Endothelial cell (in vitro differentiated cells): Measurements from ENCODE around the gene HELZ2. TPM values are rescaled to one million over a fixed set of nuclear protein-coding genes. Genes with fewer than 3 reads are reported as not detected.
A peak's percentile ranks its signal among the peaks of the same experiment; 100 is the strongest.

Experiments used
- DNase-seq: peaks from one replicate; pipeline ENCODE4 v3.0.0; 2021; ENCODE audit warnings: low spot score
- H3K27ac Mint-ChIP-seq: one replicate; pipeline ENCODE4 v1.8.0; 2021; ENCODE audit warnings: mixed read lengths, inconsistent platforms; ENCODE audit not compliant: unreplicated experiment
- H3K27me3 Mint-ChIP-seq: one replicate; pipeline ENCODE4 v1.8.0; 2021; ENCODE audit warnings: mild to moderate bottlenecking, moderate library complexity, mixed read lengths, inconsistent platforms; ENCODE audit not compliant: unreplicated experiment
- H3K36me3 Mint-ChIP-seq: one replicate; pipeline ENCODE4 v1.8.0; 2021; ENCODE audit warnings: mild to moderate bottlenecking, low read depth, mixed read lengths, inconsistent platforms; ENCODE audit not compliant: unreplicated experiment
- H3K4me1 Mint-ChIP-seq: one replicate; pipeline ENCODE4 v1.8.0; 2021; ENCODE audit warnings: mild to moderate bottlenecking, mixed read lengths, inconsistent platforms; ENCODE audit not compliant: unreplicated experiment
- H3K4me3 Mint-ChIP-seq: one replicate; pipeline ENCODE4 v1.8.0; 2021; ENCODE audit warnings: mild to moderate bottlenecking, mixed read lengths, inconsistent platforms; ENCODE audit not compliant: unreplicated experiment
- H3K9me3 Mint-ChIP-seq: one replicate; pipeline ENCODE4 v1.8.0; 2021; ENCODE audit warnings: mixed read lengths, inconsistent platforms; ENCODE audit not compliant: unreplicated experiment
- CTCF ChIP-seq: fragments of 200-600 bp; sonication (generic); IDR thresholded peaks from one replicate; pipeline ENCODE4 v1.5.0; 2021; ENCODE audit warnings: antibody characterized with exemption; ENCODE audit not compliant: unreplicated experiment
- total RNA-seq: library from RNA; stranded (reverse); fragmentation: NEBNext Ultra II Directional; extraction: Animal tissue kit (Norgen Biotek cat#: 25700); gene quantifications from one replicate; pipeline ENCODE4 v1.2.1, GENCODE V29; 2021; ENCODE audit not compliant: unreplicated experiment

HELZ2 gene
- total RNA-seq, 1 donor from 2014 or later, result 15.3 TPM

GRCh38 chr20:63590218-63591146, 16.4 kb upstream of the HELZ2 start:
- Mint-ChIP-seq H3K4me1 (peaks cover 2% of the 10 kb centered on the region), H3K9me3 (no peaks in the 10 kb centered on the region), H3K27ac (peak overlapping the region; percentile 36), H3K4me3 (peak overlapping the region; percentile 51), H3K36me3 (peaks cover 13% of the 10 kb centered on the region), H3K27me3 (peaks cover 10% of the 10 kb centered on the region)
- TF ChIP-seq CTCF, result no peak
- DNase-seq, result no peak

- DNase-seq, result no peak
- no peak overlapping the region for H3K27ac Mint-ChIP-seq
- TF ChIP-seq CTCF, result no peak
- H3K27me3 Mint-ChIP-seq, result peaks cover 10% of the 10 kb centered on the region
- peaks cover 13% of the 10 kb centered on the region for H3K36me3 Mint-ChIP-seq
- no peak overlapping the region for H3K4me3 Mint-ChIP-seq
- H3K4me1 Mint-ChIP-seq, result peaks cover 2% of the 10 kb centered on the region
- no peaks in the 10 kb centered on the region for H3K9me3 Mint-ChIP-seq
These were observed 15.5 kb upstream of the HELZ2 start for GRCh38 chr20:63589261-63590217.

GRCh38 chr20:63588641-63589041, 14.6 kb upstream of the HELZ2 start:
- Mint-ChIP-seq H3K9me3 (no peaks in the 10 kb centered on the region), H3K4me1 (peaks cover 2% of the 10 kb centered on the region), H3K4me3 (no peak overlapping the region), H3K36me3 (peaks cover 13% of the 10 kb centered on the region), H3K27me3 (peaks cover 10% of the 10 kb centered on the region), H3K27ac (no peak overlapping the region)
- no peak for TF ChIP-seq CTCF
- DNase-seq, result no peak

GRCh38 chr20:63587776-63588591, 13.9 kb upstream of the HELZ2 start:
- H3K4me3 Mint-ChIP-seq, result no peak overlapping the region
- H3K27ac Mint-ChIP-seq, result no peak overlapping the region
- no peak for TF ChIP-seq CTCF
- H3K9me3 Mint-ChIP-seq, result no peaks in the 10 kb centered on the region
- peaks cover 8% of the 10 kb centered on the region for H3K36me3 Mint-ChIP-seq
- peaks cover 7% of the 10 kb centered on the region for H3K27me3 Mint-ChIP-seq
- peaks cover 2% of the 10 kb centered on the region for H3K4me1 Mint-ChIP-seq
- no peak for DNase-seq
